HCT116 (cell line): Measurements from ENCODE around the gene ACR.
"Not testable (repeated sequence)": the region's sequence is repeated elsewhere in the genome, so short reads cannot be mapped to it uniquely, and the experiment has no call there.

Experiments
- ATF3 ChIP-seq: IDR thresholded peaks from 2 replicates; pipeline ENCODE4 v1.6.1; 2012
- CEBPB ChIP-seq: IDR thresholded peaks from 2 replicates; pipeline ENCODE4 v1.6.1; 2012; ENCODE audit warnings: low read depth
- CTCF ChIP-seq, 3 experiments: fragments of 200-600 bp in 1 of 3; sonication (generic) in 1 of 3; IDR thresholded peaks in 2 of 3; conservative IDR thresholded peaks in 1 of 3; 2 replicates each; pipeline ENCODE4 v1.5.1; 2012 to 2017; ENCODE audit warnings: low read depth in 2 of 3, low read length in 2 of 3, antibody characterized with exemption in 1 of 3, borderline replicate concordance in 1 of 3, control low read depth in 1 of 3, mild to moderate bottlenecking in 1 of 3, mixed read lengths in 1 of 3, mixed run types in 1 of 3, moderate library complexity in 1 of 3; ENCODE audit not compliant: insufficient read depth in 1 of 3
- EZH2 ChIP-seq: fragments of 200-600 bp; sonication (generic); IDR thresholded peaks from 2 replicates; pipeline ENCODE4 v1.6.1; 2017; ENCODE audit warnings: antibody characterized with exemption, mixed run types
- EZH2phosphoT487 ChIP-seq: fragments of 200-600 bp; IDR thresholded peaks from 2 replicates; pipeline ENCODE4 v1.6.1; 2018; ENCODE audit warnings: antibody characterized with exemption, borderline replicate concordance
- JUND ChIP-seq: IDR thresholded peaks from 2 replicates; pipeline ENCODE4 v1.6.1; 2012
- MAX ChIP-seq: IDR thresholded peaks from 2 replicates; pipeline ENCODE4 v1.6.1; 2012
- POLR2A ChIP-seq: IDR thresholded peaks from 2 replicates; pipeline ENCODE4 v1.7.0; 2011; ENCODE audit warnings: borderline replicate concordance; ENCODE audit not compliant: insufficient read depth, insufficient read length; ENCODE audit errors: extremely low read depth
- POLR2AphosphoS5 ChIP-seq: IDR thresholded peaks from 2 replicates; pipeline ENCODE4 v1.6.1; 2011; ENCODE audit warnings: mild to moderate bottlenecking, low read depth, low read length, moderate library complexity
- RAD21 ChIP-seq: IDR thresholded peaks from 2 replicates; pipeline ENCODE4 v1.6.1; 2012; ENCODE audit warnings: low read depth, mild to moderate bottlenecking
- REST ChIP-seq: IDR thresholded peaks from 2 replicates; pipeline ENCODE4 v1.6.1; 2012; ENCODE audit warnings: low read depth
- SRF ChIP-seq: IDR thresholded peaks from 2 replicates; pipeline ENCODE4 v1.6.1; 2012; ENCODE audit warnings: low read depth

GRCh38 chr22:50777631-50778030, 39.6 kb downstream of the ACR start:
- TF ChIP-seq CTCF (IDR thresholded peaks at IDR 0.05 in 2 of 3, conservative IDR thresholded peaks at IDR 0.05 in 1 of 3; ENCODE audit: borderline replicate concordance in 1 of 3, insufficient read depth in 1 of 3, low read depth in 2 of 3, low read length in 2 of 3); ATF3; EZH2; EZH2phosphoT487; SRF; RAD21; MAX; CEBPB; POLR2AphosphoS5; POLR2A; REST; JUND: not testable (repeated sequence)
